Omental fat pad (tissue), 4 donors: Measurements from ENCODE around the gene MPPED1. TPM values are rescaled to one million over a fixed set of nuclear protein-coding genes. Genes with fewer than 3 reads are reported as not detected.

ENCODE experiments used
- ATAC-seq: fragments of 150-250 bp; one replicate; pipeline ENCODE4 v1.9.1; 2016; ENCODE audit warnings: mild to moderate bottlenecking, moderate library complexity; ENCODE audit not compliant: low FRiP score
- DNase-seq: peaks from one replicate; pipeline ENCODE4 v3.0.0-alpha.2; 2019; ENCODE audit warnings: low spot score
- CTCF ChIP-seq, 3 donors: fragments of 450-650 bp; IDR thresholded peaks; one replicate each; pipeline ENCODE4 v1.5.1; 2016 to 2017; ENCODE audit warnings: antibody characterized with exemption in 3 of 3, mild to moderate bottlenecking in 3 of 3, moderate library complexity in 2 of 3
- total RNA-seq, 4 donors: library from RNA; depleted of rRNA; stranded (reverse); fragments of >200 nt; gene quantifications; one replicate each; pipeline ENCODE4 v1.1.0, GENCODE V29; 2016

Gene MPPED1
- total RNA-seq, 4 donors from 2014 or later, result not detected

DNA sequence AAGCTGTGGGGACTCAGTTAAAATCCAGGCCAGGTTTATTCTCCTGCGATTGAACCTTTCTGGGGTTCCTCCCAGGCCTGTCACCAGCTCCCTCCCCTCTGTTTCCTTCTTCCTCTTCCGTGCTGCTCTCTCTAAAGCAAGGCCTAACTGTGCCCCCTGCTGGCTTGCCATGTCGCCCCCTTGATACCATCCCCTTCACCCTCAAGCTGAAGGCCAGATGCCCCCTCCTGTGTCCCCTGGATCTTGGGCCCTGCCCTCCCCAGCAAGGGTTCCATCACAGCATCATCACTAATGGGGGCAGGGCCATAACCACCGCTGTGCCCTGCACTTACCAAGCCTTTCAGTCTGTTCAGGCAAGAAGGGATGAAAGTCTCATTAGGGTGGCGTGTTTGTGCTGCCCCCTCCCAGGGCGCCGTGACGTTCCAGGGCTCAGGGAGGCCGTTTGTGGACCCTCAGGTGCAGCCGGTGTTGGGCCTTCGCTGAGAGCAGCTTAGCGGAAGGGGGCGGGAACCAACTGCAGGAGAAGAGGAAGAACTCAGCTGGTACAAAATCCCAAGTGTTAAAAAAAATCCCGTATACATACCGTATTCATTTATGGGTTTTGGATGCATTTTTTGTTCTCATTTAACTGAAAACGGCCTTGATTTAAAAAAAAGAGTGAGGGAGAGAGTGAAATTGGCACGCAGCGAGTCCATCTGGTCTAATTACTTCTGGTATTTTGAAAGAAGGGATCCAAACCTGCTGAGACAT, 69.9 kb downstream of the MPPED1 start:
- ATAC-seq, result no peak
- DNase-seq, result no peak
- no peak for TF ChIP-seq CTCF (IDR thresholded peaks at IDR 0.05)

DNA sequence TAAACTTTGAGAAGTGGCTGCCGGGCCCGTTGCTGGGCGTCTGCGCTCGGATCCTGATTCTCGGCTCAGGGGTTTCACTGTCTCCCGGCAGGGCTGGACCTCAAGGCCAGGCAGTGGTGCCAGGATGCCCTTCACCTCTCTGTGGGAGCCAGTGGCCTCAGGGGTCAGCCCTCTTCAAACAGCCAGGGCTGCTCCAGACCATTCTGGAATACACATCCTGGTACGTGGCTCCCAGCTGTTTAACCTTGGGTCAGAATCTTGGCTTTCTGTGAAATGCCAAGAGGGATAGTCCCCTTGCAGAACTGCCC, 70.5 kb downstream of the MPPED1 start:
- no peak for TF ChIP-seq CTCF (IDR thresholded peaks at IDR 0.05)
- no peak for DNase-seq
- ATAC-seq, result no peak

- ATAC-seq (no peak), DNase-seq (no peak)
- TF ChIP-seq CTCF (IDR thresholded peaks at IDR 0.05), result no peak
Measured at GRCh38 chr22:43483266-43483665, 71.5 kb downstream of the MPPED1 start.

DNA sequence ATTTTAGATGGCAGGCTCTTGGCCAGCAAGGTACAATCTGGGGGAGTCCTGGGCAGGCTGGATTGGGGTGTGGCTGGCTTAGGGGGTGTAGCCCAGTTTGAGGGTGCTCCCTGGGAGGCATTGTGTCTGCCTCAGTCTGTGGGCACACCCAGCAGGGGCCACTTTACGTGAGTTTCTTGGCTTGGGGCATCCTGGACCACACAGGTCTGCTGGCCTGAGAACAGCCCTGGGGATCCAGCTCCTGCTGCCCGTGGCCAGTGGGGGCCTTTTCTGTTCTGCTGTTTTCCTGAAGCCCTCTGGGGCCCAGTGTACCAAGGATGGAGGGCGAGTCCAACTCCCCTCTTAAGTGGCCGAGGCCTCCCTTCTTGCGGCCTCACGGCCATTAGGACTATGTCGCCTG, 71.9 kb downstream of the MPPED1 start:
- TF ChIP-seq CTCF (IDR thresholded peaks at IDR 0.05), result no peak
- no peak for DNase-seq
- ATAC-seq, result no peak

- ATAC-seq (no peak), DNase-seq (no peak)
- TF ChIP-seq CTCF (IDR thresholded peaks at IDR 0.05), result no peak
Measured at GRCh38 chr22:43484227-43484626, 72.4 kb downstream of the MPPED1 start.

GRCh38 chr22:43485502-43486089, 73.8 kb downstream of the MPPED1 start:
- DNase-seq (no peak), ATAC-seq (no peak)
- no peak for TF ChIP-seq CTCF (IDR thresholded peaks at IDR 0.05)
